HG03280 (cell line): ENCODE measurements around the gene VARS2.
"Not testable (repeated sequence)": the region's sequence is repeated elsewhere in the genome, so short reads cannot be mapped to it uniquely, and the experiment has no call there.

Experiments used
- ATAC-seq: cut with Tn5 transposase; IDR thresholded peaks from one replicate; pipeline ENCODE4 v1.9.1; 2021; ENCODE audit warnings: mild to moderate bottlenecking, moderate library complexity; ENCODE audit not compliant: unreplicated experiment

The VARS2 gene

GRCh38 chr6:30898750-30899360, 15.2 kb upstream of the VARS2 start:
- no peak for ATAC-seq

DNA sequence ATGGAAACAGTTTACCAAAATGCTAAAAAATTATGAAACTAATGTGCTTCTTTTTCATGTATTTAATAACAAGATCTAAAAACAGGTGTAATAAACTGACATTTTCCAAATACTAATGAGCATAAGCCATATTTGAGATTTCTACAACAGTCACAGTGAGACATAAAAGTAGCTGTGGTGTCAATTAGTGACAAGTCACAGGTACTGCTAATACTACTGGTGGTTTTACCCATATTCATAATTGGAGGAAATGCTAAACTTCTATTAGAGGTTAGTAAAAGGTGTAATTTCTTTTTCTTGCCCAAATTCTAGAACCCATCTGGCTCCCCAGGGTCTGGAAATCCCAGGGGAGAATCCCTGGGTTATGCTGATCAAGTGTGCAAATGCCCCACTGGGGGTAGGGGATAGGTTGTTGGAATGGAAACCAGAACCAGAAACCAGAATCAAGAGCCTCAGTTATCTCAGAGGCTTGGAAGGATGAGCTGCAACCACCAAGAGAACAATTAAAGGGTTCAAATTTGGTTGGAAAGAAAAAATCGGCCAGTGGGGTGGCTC, 13.1 kb upstream of the VARS2 start:
- no peak for ATAC-seq

- no peak for ATAC-seq
Observed at GRCh38 chr6:30901436-30901835, 12.6 kb upstream of the VARS2 start.

- not testable (repeated sequence) for ATAC-seq
Observed at GRCh38 chr6:30902196-30902595, 11.8 kb upstream of the VARS2 start.

GRCh38 chr6:30902709-30903108, 11.3 kb upstream of the VARS2 start:
- no peak for ATAC-seq

- ATAC-seq = no peak
Observed at GRCh38 chr6:30903236-30903635, 10.8 kb upstream of the VARS2 start.

DNA sequence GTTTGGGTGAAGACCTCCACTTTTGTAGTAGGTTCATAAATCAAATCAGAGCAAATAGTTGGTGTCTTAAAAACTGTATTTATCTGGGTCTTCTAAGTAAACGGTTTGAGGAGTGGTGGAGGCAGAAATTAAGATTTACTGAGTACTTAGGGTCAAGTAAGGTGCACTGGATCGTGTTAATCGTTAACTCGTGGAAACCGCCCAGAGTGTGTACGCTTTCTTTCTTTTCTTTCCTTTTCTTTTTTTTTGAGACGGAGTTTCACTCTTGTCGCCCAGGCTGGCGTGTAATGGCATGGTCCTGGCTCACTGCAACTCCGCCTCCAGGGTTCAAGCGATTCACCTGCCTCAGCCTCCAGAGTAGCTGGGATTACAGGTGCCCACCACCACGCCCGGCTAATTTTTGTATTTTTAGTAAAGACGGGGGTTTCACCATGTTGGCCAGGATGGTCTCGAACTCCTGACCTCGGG, 6.7 kb upstream of the VARS2 start:
- ATAC-seq = not testable (repeated sequence)

DNA sequence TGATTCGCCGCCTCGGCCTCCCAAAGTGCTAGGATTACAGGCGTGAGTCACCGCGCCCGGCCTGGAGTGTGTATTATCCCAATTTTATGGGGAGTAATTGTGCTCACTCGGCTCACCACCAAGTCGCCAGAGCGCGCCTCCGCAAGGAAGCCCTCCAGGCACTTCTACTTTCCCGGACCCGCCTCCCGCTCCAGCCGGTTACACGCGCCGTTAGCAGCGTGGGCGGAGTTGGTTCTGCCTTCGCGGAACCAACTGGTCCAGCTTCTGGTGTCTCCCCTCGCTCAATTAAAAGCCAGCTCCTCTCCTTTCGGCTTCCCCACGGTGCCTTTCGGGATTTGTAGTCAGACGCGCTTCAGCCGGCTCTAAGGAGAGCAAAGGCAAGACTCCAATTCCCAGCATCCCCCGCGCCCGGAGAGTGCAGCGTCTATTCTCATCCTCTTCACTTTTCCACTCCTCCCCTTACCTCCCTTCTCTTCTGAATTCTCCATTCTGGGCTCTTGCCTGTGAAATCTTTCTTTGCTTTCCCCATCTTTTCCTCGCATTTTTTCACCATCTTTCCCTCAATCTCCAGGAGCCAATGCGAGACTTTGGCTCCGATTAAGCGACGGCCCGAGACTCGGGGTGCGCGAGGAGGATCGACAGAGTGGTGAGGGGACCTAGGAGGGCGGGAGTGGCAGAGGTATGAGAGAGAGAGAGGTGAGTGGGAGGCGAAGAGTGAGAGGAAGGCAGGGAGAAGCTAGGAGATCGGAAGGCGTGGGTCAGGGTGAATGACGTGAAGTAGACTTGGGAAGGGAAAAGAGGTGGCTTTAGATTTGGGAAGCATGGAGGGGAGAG, 6.1 kb upstream of the VARS2 start, which contains the start of gene GTF2H4:
Gene GTF2H4 (plus strand): TSS at position 450 of the 834 bp plus-strand sequence.
- ATAC-seq = peak; percentile 94

DNA sequence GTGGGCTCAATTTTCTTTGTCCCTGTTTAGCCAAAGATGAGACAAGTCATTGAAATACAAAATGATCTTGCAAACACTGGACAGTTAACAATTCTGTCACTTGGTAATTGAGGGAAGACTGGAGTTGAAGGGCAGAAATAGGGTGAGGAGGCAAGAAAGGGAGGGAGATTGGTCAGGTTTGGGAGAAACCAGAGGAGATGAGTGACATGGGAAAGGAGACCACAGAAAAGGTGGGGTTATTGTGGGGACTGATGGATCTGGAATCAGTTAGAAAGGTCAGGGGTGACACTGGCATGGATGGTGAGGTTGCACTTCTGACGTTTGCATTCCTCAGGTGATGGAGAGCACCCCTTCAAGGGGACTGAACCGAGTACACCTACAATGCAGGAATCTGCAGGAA, 5.3 kb upstream of the VARS2 start:
- no peak for ATAC-seq

GRCh38 chr6:30910473-30910872, 3.6 kb upstream of the VARS2 start:
- ATAC-seq = not testable (repeated sequence)

- ATAC-seq = no peak
Observed at GRCh38 chr6:30912746-30913520, 1.1 kb upstream of the VARS2 start.

- peak; percentile 7 for ATAC-seq
Observed at GRCh38 chr6:30913721-30914075, 340 bp upstream of the VARS2 start.

- ATAC-seq = no peak
Observed at GRCh38 chr6:30914854-30915590, 984 bp downstream of the VARS2 start.

DNA sequence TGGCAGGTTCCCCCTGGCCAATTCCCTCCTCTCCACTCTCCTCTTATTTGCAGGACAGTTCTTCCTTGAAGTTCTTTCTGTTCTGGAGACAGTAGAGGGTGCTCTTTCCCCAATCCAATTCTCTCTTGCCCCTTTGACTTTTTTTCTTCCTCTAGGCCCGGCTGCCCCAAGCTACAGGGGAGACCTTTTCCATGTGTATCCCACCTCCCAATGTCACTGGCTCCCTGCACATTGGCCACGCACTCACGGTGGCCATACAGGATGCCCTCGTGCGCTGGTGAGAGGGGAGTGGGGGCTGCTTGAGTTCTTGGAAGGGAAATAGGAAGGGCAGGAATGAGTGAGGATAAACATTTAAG, 1.5 kb downstream of the VARS2 start:
- no peak for ATAC-seq

- ATAC-seq = no peak
Observed at GRCh38 chr6:30917041-30917440, 3.0 kb downstream of the VARS2 start.

- no peak for ATAC-seq
Observed at GRCh38 chr6:30917487-30917886, 3.4 kb downstream of the VARS2 start.

GRCh38 chr6:30918670-30919069, 4.6 kb downstream of the VARS2 start:
- ATAC-seq = no peak

- ATAC-seq = no peak
Observed at GRCh38 chr6:30922447-30922852, 8.4 kb downstream of the VARS2 start.

- not testable (repeated sequence) for ATAC-seq
Observed at GRCh38 chr6:30924040-30924627, 10.1 kb downstream of the VARS2 start.

- ATAC-seq = no peak
Observed at GRCh38 chr6:30926644-30927043, 12.6 kb downstream of the VARS2 start.
